A549 treated with AZD9567 at 1 μM for 4 hours (cell line): ENCODE data around the gene RGS4. TPM values are rescaled to one million over a fixed set of nuclear protein-coding genes. Genes with fewer than 3 reads are reported as not detected.

ENCODE experiments used
- total RNA-seq: library from RNA; stranded (reverse); fragments of 200-300 nt; extraction: Qiagen RNA extraction; gene quantifications from 5 replicates; pipeline ENCODE4 v1.2.3, GENCODE V29; 2022; ENCODE audit not compliant: insufficient read depth

RGS4 gene
- 0.08 TPM in 2 of 5 replicates, not detected in the others for total RNA-seq

GRCh38 chr1:163069142-163069541 lies at the start of gene RGS4:
TSS of gene RGS4 (plus strand) at chr1:163069361. CDS start at chr1:163069485, 124 bp downstream.

Other genes starting within 250 kb of the RGS4 start
- not detected in 5 replicates for gene CCDC190, start 208.2 kb upstream of the RGS4 start, total RNA-seq
- 0.47 to 1.2 TPM (median 0.68 TPM) in 4 of 5 replicates, not detected in the other for gene RGS5, start 133.6 kb downstream of the RGS4 start, total RNA-seq